Thymus (tissue), 11 donors: ENCODE results near the gene MAGI1. TPM values are rescaled to one million over a fixed set of nuclear protein-coding genes. Genes with fewer than 3 reads are reported as not detected.
"Not testable (repeated sequence)": the region's sequence is repeated elsewhere in the genome, so short reads cannot be mapped to it uniquely, and the experiment has no call there.

Experiments
- DNase-seq, 9 donors: peaks; one replicate each; pipeline ENCODE4 v3.0.0-alpha.2; 2013; ENCODE audit warnings: low spot score in 9 of 9, low read depth in 6 of 9, missing footprints in 1 of 9
- H3K27ac ChIP-seq, 2 donors: one replicate each; pipeline ENCODE4 v1.5.1; 2013; ENCODE audit warnings: control low read depth in 1 of 2, low read depth in 1 of 2, low read length in 1 of 2, mild to moderate bottlenecking in 1 of 2, moderate library complexity in 1 of 2
- H3K27me3 ChIP-seq, 2 donors: one replicate each; pipeline ENCODE4 v1.5.1; 2013; ENCODE audit warnings: low read length in 1 of 2; ENCODE audit not compliant: control insufficient read depth in 2 of 2, insufficient read depth in 1 of 2
- H3K36me3 ChIP-seq, 2 donors: one replicate each; pipeline ENCODE4 v1.5.1; 2013; ENCODE audit warnings: low read length in 1 of 2, mild to moderate bottlenecking in 1 of 2, moderate library complexity in 1 of 2; ENCODE audit not compliant: control insufficient read depth in 2 of 2, insufficient read depth in 2 of 2
- H3K4me1 ChIP-seq, 2 donors: one replicate each; pipeline ENCODE4 v1.5.1; 2013; ENCODE audit warnings: low read length in 2 of 2; ENCODE audit not compliant: control insufficient read depth in 2 of 2, insufficient read depth in 2 of 2
- H3K4me3 ChIP-seq, 2 donors: one replicate each; pipeline ENCODE4 v1.5.1; 2013; ENCODE audit warnings: low read length in 2 of 2, control low read depth in 1 of 2, mild to moderate bottlenecking in 1 of 2
- H3K9me3 ChIP-seq, 2 donors: one replicate each; pipeline ENCODE4 v1.5.1; 2013; ENCODE audit warnings: low read length in 1 of 2, mild to moderate bottlenecking in 1 of 2; ENCODE audit not compliant: control insufficient read depth in 2 of 2, insufficient read depth in 1 of 2
- WGBS: extraction: QIAGEN DNeasy Blood & Tissue Kit; methylation state at CpG from one replicate; pipeline ENCODE4 v1.1.7; 2013; 5-methylcytosine and 5-hydroxymethylcytosine counted together
- polyA plus RNA-seq: library from polyadenylated mRNA; stranded (reverse); fragments of 200-250 nt; gene quantifications from one replicate; pipeline ENCODE4 v1.2.3, GENCODE V29; 2013
- total RNA-seq: library from RNA; stranded (reverse); fragments of 120-200 nt; gene quantifications from one replicate; pipeline ENCODE4 v1.2.4, GENCODE V29; 2013
- donor health status: healthy.

Gene MAGI1
- total and polyA plus RNA-seq, 2 donors, result 5.1 to 6.1 TPM

GRCh38 chr3:66047311-66048050, 8.8 kb upstream of the MAGI1 start:
- no peak for DNase-seq
- 86% methylated on average over 6 of the region's 6 CpGs for WGBS
- Histone ChIP-seq H3K36me3 (no peaks in the 10 kb centered on the region), H3K27me3 (peaks cover 0 to 3% of the 10 kb centered on the region in 2 donors), H3K4me1 (no peaks in the 10 kb centered on the region), H3K4me3 (no peak overlapping the region), H3K9me3 (no peaks in the 10 kb centered on the region), H3K27ac (no peak overlapping the region)

- H3K27me3 ChIP-seq, result peaks cover 3 to 11% of the 10 kb centered on the region in 2 donors
- not testable (repeated sequence) for H3K27ac ChIP-seq, H3K9me3 ChIP-seq, DNase-seq, H3K36me3 ChIP-seq, H3K4me3 ChIP-seq, H3K4me1 ChIP-seq
- 91% methylated on average over 2 of the region's 2 CpGs for WGBS
Observed at GRCh38 chr3:66046321-66046720, 7.6 kb upstream of the MAGI1 start.

- no peaks in the 10 kb centered on the region for H3K36me3 ChIP-seq
Observed at GRCh38 chr3:66041828-66042227, 3.1 kb upstream of the MAGI1 start.

GRCh38 chr3:66041116-66041515, 2.4 kb upstream of the MAGI1 start:
- WGBS, result 78% methylated on average over 1 of the region's 1 CpG
- Histone ChIP-seq H3K4me1 (peaks cover 6 to 14% of the 10 kb centered on the region in 2 donors), H3K27ac (no peak overlapping the region), H3K36me3 (no peaks in the 10 kb centered on the region), H3K27me3 (peaks cover 49 to 61% of the 10 kb centered on the region in 2 donors), H3K4me3 (no peak overlapping the region), H3K9me3 (no peaks in the 10 kb centered on the region)
- no peak for DNase-seq

More at GRCh38 chr3:66041828-66042227, 3.1 kb upstream of the MAGI1 start:
- Histone ChIP-seq H3K4me3 (no peak overlapping the region), H3K27me3 (peaks cover 43 to 54% of the 10 kb centered on the region in 2 donors), H3K27ac (no peak overlapping the region), H3K9me3 (no peaks in the 10 kb centered on the region), H3K4me1 (peaks cover 6 to 14% of the 10 kb centered on the region in 2 donors)
- no peak for DNase-seq

GRCh38 chr3:66039590-66039887, 821 bp upstream of the MAGI1 start:
- WGBS, result 4% methylated on average over 20 of the region's 20 CpGs
- peak overlapping the region; percentile 38 to 61 for H3K4me3 ChIP-seq
- H3K9me3 ChIP-seq, result no peaks in the 10 kb centered on the region
- H3K27ac ChIP-seq, result no peak overlapping the region
- peaks cover 49 to 64% of the 10 kb centered on the region in 2 donors for H3K27me3 ChIP-seq
- DNase-seq, result no peak
- peaks cover 6 to 14% of the 10 kb centered on the region in 2 donors for H3K4me1 ChIP-seq
- no peaks in the 10 kb centered on the region for H3K36me3 ChIP-seq

- no peaks in the 10 kb centered on the region for H3K9me3 ChIP-seq
- peak overlapping the region; percentile 38 to 61 for H3K4me3 ChIP-seq
- peaks cover 6 to 14% of the 10 kb centered on the region in 2 donors for H3K4me1 ChIP-seq
- WGBS, result under 1% methylated on average over 25 of the region's 25 CpGs
- peak overlapping the region in 1 of 2 donors; percentile 72 for H3K27ac ChIP-seq
- peaks cover 49 to 64% of the 10 kb centered on the region in 2 donors for H3K27me3 ChIP-seq
- no peak for DNase-seq
- H3K36me3 ChIP-seq, result no peaks in the 10 kb centered on the region
Observed at GRCh38 chr3:66038384-66038725, 363 bp downstream of the MAGI1 start.

GRCh38 chr3:66037986-66038369, 740 bp downstream of the MAGI1 start:
- no peaks in the 10 kb centered on the region for H3K36me3 ChIP-seq
- peak in 2 of 9 donors; percentile 3 to 6 for DNase-seq
- H3K27ac ChIP-seq, result no peak overlapping the region
- 2% methylated on average over 31 of the region's 31 CpGs for WGBS
- peak overlapping the region; percentile 38 to 61 for H3K4me3 ChIP-seq
- H3K4me1 ChIP-seq, result peaks cover 6 to 14% of the 10 kb centered on the region in 2 donors
- peaks cover 49 to 64% of the 10 kb centered on the region in 2 donors for H3K27me3 ChIP-seq
- H3K9me3 ChIP-seq, result no peaks in the 10 kb centered on the region

GRCh38 chr3:66037330-66037985, 1.3 kb downstream of the MAGI1 start:
- H3K27me3 ChIP-seq, result peaks cover 49 to 61% of the 10 kb centered on the region in 2 donors
- peak in 1 of 9 donors; percentile 10 for DNase-seq
- WGBS, result 6% methylated on average over 33 of the region's 33 CpGs

GRCh38 chr3:66036586-66037148, 2.1 kb downstream of the MAGI1 start:
- peaks cover 49 to 57% of the 10 kb centered on the region in 2 donors for H3K27me3 ChIP-seq

More at GRCh38 chr3:66037330-66037985, 1.3 kb downstream of the MAGI1 start:
- no peak overlapping the region for H3K27ac ChIP-seq
- peaks cover 6 to 14% of the 10 kb centered on the region in 2 donors for H3K4me1 ChIP-seq
- no peaks in the 10 kb centered on the region for H3K36me3 ChIP-seq
- no peaks in the 10 kb centered on the region for H3K9me3 ChIP-seq
- H3K4me3 ChIP-seq, result peak overlapping the region; percentile 38 to 61

More at GRCh38 chr3:66036586-66037148, 2.1 kb downstream of the MAGI1 start:
- DNase-seq, result no peak
- Histone ChIP-seq H3K36me3 (no peaks in the 10 kb centered on the region), H3K27ac (no peak overlapping the region), H3K4me1 (peaks cover 6 to 14% of the 10 kb centered on the region in 2 donors), H3K4me3 (peak overlapping the region in 1 of 2 donors; percentile 61), H3K9me3 (no peaks in the 10 kb centered on the region)
- WGBS, result 95% methylated on average over 9 of the region's 9 CpGs
